ENCODE results near the gene THSD7A. TPM values are rescaled to one million over a fixed set of nuclear protein-coding genes. Genes with fewer than 3 reads are reported as not detected.
"Not testable (repeated sequence)": the region's sequence is repeated elsewhere in the genome, so short reads cannot be mapped to it uniquely, and the experiment has no call there.

THSD7A gene
- total RNA-seq, 1 donor from 2014 or later: 1.0 TPM

DNA sequence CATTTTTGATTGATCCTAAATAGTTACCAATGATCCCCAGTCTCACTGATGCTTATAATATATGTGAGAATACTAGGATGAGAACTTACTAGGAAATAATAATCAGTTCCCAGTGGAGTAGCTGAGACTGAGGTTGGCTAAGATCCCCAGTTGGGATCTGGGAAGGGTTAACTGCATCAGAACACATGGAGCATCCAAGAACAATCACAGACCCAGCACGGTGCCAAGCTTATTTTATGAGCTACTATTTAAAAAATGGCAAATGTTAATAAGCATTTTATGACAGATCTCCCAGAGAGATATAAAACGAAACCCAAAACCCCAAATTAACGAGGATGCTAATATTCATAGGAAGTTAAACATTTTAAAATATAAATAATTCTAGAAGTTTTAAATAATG is 379.5 kb downstream of the THSD7A start:
- intact Hi-C loops (cut with micrococcal nuclease): no loop called here
- DNase-seq: no peak
- ATAC-seq: no peak

DNA sequence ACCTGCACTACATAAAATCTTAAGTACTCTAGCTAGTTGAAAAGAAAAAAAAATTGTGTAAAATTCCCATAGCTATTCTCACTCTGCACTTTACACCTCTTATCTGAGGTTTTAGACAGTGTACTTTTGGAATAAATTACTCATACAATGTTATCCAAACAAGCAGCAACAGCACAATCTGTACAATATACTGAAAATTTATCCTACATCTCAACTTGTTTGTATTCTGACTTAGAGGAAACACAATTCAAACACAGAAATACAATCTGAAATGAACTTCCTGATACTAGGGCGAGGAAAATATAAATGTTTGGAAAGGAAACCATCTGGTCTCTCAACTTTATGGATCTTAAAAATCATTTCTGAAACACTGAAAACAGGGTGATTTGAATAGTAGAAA is 381.7 kb downstream of the THSD7A start:
- intact Hi-C loops (cut with micrococcal nuclease): no loop called here
- no peak for ATAC-seq
- DNase-seq: no peak

GRCh38 chr7:11449316-11449715 is 382.7 kb downstream of the THSD7A start:
- no peak for DNase-seq
- ATAC-seq: no peak
- intact Hi-C loops (cut with micrococcal nuclease): no loop called here

DNA sequence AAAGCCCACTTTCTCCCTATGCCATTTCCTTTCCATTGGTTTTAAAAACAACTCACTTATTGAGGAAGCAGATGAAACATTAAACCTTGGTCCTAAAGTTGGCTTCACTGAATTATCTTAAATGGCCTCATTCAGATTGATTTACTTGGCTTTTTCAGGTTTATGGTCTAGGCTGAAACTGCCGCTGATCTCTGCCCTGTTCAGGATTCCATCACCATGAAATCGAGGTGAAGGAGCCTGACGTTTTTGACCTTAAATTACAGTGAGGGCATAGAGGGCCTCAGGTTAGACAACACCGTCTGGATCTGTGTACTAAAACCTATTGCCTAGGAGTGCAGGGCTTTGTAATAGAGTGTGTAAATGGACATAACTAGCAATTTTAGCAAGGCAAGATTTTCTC is 383.7 kb downstream of the THSD7A start:
- DNase-seq: no peak
- intact Hi-C loops (cut with micrococcal nuclease): no loop called here
- no peak for ATAC-seq

GRCh38 chr7:11447106-11447505 is 384.9 kb downstream of the THSD7A start:
- DNase-seq (no peak), ATAC-seq (no peak)
- intact Hi-C loops (cut with micrococcal nuclease): no loop called here

- intact Hi-C loops (cut with micrococcal nuclease); ATAC-seq; DNase-seq: not testable (repeated sequence)
Observed at GRCh38 chr7:11443934-11444333, 388.1 kb downstream of the THSD7A start.

DNA sequence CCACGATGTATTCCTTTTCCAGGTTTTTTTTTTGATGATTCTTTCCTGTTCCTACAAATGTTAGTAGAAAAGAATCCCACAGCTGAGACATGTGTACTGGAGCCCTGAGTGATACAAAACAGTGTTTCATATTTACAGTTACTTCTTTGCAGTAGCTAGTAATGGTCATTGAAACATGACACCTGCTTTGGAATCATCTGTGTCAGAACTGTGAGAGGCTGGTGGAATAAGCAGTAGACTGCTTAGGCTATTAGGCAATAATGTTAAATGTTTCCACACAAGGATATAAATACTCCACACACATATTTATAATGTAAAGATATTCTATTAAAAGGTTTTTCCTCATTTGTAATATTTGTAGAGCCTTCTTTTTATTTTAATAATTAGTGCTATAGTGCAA is 394.0 kb downstream of the THSD7A start:
- DNase-seq: no peak
- intact Hi-C loops (cut with micrococcal nuclease): no loop called here
- no peak for ATAC-seq

DNA sequence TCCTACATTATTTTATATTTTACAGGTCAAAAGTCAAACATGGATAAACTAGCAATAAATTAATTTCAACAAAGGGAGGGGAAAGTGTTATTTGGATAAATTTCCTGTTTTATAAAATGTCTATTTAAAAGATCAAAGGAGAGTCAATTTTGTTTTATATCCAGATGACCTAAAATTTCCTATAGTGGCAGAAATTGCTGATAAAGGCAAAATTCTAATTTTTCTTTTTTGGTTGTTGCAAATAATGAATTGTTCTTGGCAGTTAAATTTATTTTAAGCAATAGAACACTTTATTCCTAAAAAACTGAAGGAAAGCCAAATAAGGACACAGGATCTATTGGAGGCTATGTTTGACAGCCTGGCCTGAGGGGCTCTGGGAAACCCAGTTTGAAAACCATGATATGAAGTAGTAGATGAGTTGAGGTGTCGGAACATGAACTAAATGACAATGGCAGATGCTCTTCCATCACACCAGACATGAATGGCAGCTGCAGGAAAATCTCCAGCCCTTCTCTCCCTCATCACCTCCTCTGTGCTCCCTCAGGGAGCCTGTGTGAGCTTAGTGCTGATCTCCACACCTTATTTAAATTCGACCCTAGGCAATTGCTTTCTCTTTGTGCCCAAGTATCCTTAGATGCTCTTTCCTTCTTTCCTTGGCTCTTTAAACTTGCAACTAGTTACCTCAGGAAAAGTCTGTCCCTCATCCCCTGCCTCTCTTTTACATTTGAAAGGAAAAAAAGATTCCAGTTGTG is 395.0 kb downstream of the THSD7A start:
- DNase-seq: no peak
- ATAC-seq: no peak
- intact Hi-C loops (cut with micrococcal nuclease): no loop called here

DNA sequence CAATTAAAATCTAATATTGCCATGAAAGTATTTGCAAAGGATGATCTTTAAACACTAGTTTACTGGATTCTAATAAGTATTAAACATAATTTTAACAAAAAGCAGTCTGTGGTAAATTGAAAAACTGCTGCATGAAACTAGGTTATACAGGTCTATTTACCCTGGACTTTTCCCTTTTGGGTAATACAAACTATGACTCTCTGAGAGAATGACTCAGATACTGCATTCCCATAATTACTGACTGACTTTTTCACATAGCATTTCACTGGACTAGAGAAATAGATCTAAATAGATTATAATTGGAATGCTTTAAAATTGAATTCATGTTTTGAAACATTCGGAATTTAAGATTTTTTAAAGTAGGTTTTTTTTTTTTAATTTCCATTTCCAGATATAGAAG is 395.7 kb downstream of the THSD7A start:
- intact Hi-C loops (cut with micrococcal nuclease): no loop called here
- ATAC-seq (no peak), DNase-seq (no peak)

DNA sequence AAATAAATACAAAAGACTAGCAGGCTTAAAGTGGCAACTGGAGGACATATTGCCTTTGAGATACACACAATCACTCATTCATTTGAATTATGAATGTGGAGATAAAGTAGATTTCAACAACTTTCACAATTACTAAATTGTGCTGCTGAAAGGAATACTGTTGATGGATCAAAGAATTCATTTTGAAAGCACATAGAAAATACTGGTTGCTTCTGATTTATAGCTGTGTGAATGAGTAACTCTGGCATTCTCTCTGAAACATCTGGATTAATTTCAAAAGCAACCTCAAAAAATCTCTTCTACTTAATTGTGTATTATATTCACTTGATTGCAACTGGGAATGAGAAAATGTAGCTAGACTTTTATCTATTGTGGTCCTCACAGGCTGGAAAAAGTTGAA is 397.6 kb downstream of the THSD7A start:
- no peak for DNase-seq
- no peak for ATAC-seq
- intact Hi-C loops (cut with micrococcal nuclease): no loop called here

DNA sequence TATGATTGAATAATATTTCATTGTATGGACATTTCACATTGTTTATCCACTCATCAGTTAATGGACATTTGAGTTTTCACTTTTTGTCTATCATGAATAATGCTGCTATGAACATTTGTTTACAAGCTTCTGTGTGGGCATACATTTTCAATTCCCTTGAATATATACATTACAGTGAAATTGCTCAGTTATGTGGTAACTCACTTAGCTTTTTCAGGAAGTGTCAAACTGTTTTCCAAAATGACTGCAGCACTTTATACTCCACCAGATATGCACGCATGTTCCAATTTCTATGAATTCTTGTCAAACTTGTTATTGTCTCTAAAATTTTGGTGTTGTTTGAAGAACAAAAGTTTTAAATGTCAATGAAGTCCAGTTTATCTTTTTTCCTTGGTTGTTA is 401.2 kb downstream of the THSD7A start:
- ATAC-seq (no peak), DNase-seq (no peak)
- intact Hi-C loops (cut with micrococcal nuclease): no loop called here

GRCh38 chr7:11430112-11430511 is 401.9 kb downstream of the THSD7A start:
- intact Hi-C loops (cut with micrococcal nuclease): no loop called here
- ATAC-seq: no peak

GRCh38 chr7:11428877-11429581 is 403.0 kb downstream of the THSD7A start:
- intact Hi-C loops (cut with micrococcal nuclease): loop anchor here (10.0 kb wide), 1 partner anchor 896 kb away; no protein-coding TSS in a partner anchor
- ATAC-seq (no peak), DNase-seq (no peak)

More at GRCh38 chr7:11430112-11430511, 401.9 kb downstream of the THSD7A start:
- no peak for DNase-seq

GRCh38 chr7:11427686-11428273 is 404.2 kb downstream of the THSD7A start:
- intact Hi-C loops (cut with micrococcal nuclease): loop anchor here (10.0 kb wide), 1 partner anchor 897 kb away; no protein-coding TSS in a partner anchor
- DNase-seq (no peak), ATAC-seq (no peak)

DNA sequence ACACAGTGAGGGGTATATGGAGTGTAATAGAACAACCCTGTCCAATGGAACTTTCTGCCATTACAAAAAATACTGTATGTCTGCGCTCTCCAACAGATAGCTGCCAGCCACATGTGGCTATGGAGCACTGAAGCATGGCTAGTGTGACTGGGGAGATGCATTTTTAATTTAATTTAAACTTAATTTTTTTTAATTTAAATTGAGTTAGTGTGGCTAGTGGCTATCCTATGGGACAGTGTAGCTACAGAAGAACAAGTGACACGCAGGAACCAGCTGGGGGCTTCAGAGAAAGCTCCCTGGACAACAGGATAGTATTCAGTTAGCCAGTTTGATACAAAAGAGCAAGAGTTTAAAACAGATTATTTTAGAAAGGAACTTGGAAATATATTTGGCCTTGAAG is 408.0 kb downstream of the THSD7A start:
- DNase-seq (no peak), ATAC-seq (no peak)
- intact Hi-C loops (cut with micrococcal nuclease): loop anchor here (10.0 kb wide), 1 partner anchor 901 kb away; no protein-coding TSS in a partner anchor

- no peak for ATAC-seq
- no peak for DNase-seq
- intact Hi-C loops (cut with micrococcal nuclease): loop anchor here (10.0 kb wide), 1 partner anchor 905 kb away; no protein-coding TSS in a partner anchor
Observed at GRCh38 chr7:11420049-11420448, 411.9 kb downstream of the THSD7A start.

GRCh38 chr7:11416641-11417458 is 415.1 kb downstream of the THSD7A start:
- ATAC-seq (no peak), DNase-seq (no peak)
- intact Hi-C loops (cut with micrococcal nuclease): no loop called here

GRCh38 chr7:11415101-11415500 is 416.9 kb downstream of the THSD7A start:
- intact Hi-C loops (cut with micrococcal nuclease): no loop called here
- ATAC-seq (no peak), DNase-seq (no peak)

DNA sequence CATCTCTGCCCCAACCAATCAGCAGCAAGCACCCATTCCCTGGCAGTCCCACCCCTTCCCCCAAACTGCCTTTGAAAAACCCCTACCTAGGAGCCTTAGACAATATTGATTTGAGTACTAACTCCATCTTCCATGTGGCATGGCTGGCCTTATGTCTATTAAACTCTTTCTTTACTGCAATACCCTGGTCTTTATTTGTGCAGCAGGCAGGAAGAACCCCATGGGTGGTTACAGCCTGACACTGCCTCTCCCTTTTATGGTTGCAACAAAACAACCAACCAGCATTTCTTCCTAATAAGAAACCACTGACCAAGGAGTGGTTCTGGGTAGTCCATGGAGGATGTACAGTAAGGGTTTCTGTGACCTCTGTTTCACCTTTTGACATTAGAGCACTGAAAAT is 418.1 kb downstream of the THSD7A start:
- no peak for ATAC-seq
- intact Hi-C loops (cut with micrococcal nuclease): no loop called here
- DNase-seq: no peak

All from left ventricle myocardium superior (tissue), 1 donor.